Muscle layer of colon (tissue), 2 donors: ENCODE results near the gene SPATA20.

ENCODE experiments used
- H3K27ac ChIP-seq: one replicate; pipeline ENCODE4 v1.7.0; 2013; ENCODE audit warnings: low read depth, mild to moderate bottlenecking, low read length, moderate library complexity
- H3K27me3 ChIP-seq, 2 donors: one replicate each; pipeline ENCODE4 v1.7.0; 2013; ENCODE audit warnings: low read length in 2 of 2, mild to moderate bottlenecking in 2 of 2; ENCODE audit not compliant: insufficient read depth in 2 of 2, control insufficient read depth in 1 of 2
- H3K36me3 ChIP-seq: one replicate; pipeline ENCODE4 v1.7.0; 2013; ENCODE audit warnings: mild to moderate bottlenecking, low read length; ENCODE audit not compliant: insufficient read depth
- H3K4me1 ChIP-seq: one replicate; pipeline ENCODE4 v1.7.0; 2013; ENCODE audit warnings: mild to moderate bottlenecking, low read length; ENCODE audit not compliant: insufficient read depth
- H3K4me3 ChIP-seq, 2 donors: one replicate each; pipeline ENCODE4 v1.7.0; 2013; ENCODE audit warnings: low read length in 2 of 2, low read depth in 1 of 2, mild to moderate bottlenecking in 1 of 2, moderate library complexity in 1 of 2
- H3K9ac ChIP-seq: one replicate; pipeline ENCODE4 v1.7.0; 2013; ENCODE audit warnings: low read length
- H3K9me3 ChIP-seq: one replicate; pipeline ENCODE4 v1.7.0; 2013; ENCODE audit warnings: mild to moderate bottlenecking, low read length
- donor health status: abdominal sarcoma.
- donor health status: Adenocarcinoma of cecum.

Gene SPATA20

GRCh38 chr17:50562242-50563091, 15.5 kb downstream of the SPATA20 start:
- Histone ChIP-seq H3K27ac (no peak overlapping the region), H3K27me3 (peaks cover 27 to 80% of the 10 kb centered on the region in 2 donors), H3K4me3 (no peak overlapping the region), H3K36me3 (no peaks in the 10 kb centered on the region), H3K4me1 (peaks cover 15% of the 10 kb centered on the region), H3K9me3 (no peaks in the 10 kb centered on the region), H3K9ac (no peak overlapping the region)

GRCh38 chr17:50563092-50563511, 16.1 kb downstream of the SPATA20 start:
- no peak overlapping the region for H3K27ac ChIP-seq
- no peaks in the 10 kb centered on the region for H3K36me3 ChIP-seq
- H3K4me1 ChIP-seq, result peaks cover 15% of the 10 kb centered on the region
- no peak overlapping the region for H3K4me3 ChIP-seq
- H3K27me3 ChIP-seq, result peaks cover 27 to 81% of the 10 kb centered on the region in 2 donors
- no peaks in the 10 kb centered on the region for H3K9me3 ChIP-seq
- no peak overlapping the region for H3K9ac ChIP-seq

GRCh38 chr17:50564916-50565315, 17.9 kb downstream of the SPATA20 start:
- no peak overlapping the region for H3K4me3 ChIP-seq
- no peak overlapping the region for H3K9ac ChIP-seq
- no peak overlapping the region for H3K27ac ChIP-seq
- peaks cover 5% of the 10 kb centered on the region for H3K4me1 ChIP-seq
- H3K36me3 ChIP-seq, result no peaks in the 10 kb centered on the region
- peaks cover 23 to 62% of the 10 kb centered on the region in 2 donors for H3K27me3 ChIP-seq
- no peaks in the 10 kb centered on the region for H3K9me3 ChIP-seq

GRCh38 chr17:50565402-50566350, 18.7 kb downstream of the SPATA20 start:
- Histone ChIP-seq H3K9ac (no peak overlapping the region), H3K36me3 (no peaks in the 10 kb centered on the region), H3K4me3 (no peak overlapping the region), H3K9me3 (no peaks in the 10 kb centered on the region), H3K27me3 (peaks cover 20 to 58% of the 10 kb centered on the region in 2 donors), H3K4me1 (no peaks in the 10 kb centered on the region), H3K27ac (no peak overlapping the region)

- Histone ChIP-seq H3K27ac (no peak overlapping the region), H3K4me1 (no peaks in the 10 kb centered on the region), H3K36me3 (no peaks in the 10 kb centered on the region), H3K9me3 (no peaks in the 10 kb centered on the region), H3K4me3 (no peak overlapping the region), H3K9ac (no peak overlapping the region), H3K27me3 (peaks cover 20 to 49% of the 10 kb centered on the region in 2 donors)
Measured at GRCh38 chr17:50566886-50567285, 19.9 kb downstream of the SPATA20 start.

- Histone ChIP-seq H3K27me3 (peaks cover 5 to 33% of the 10 kb centered on the region in 2 donors), H3K36me3 (no peaks in the 10 kb centered on the region), H3K9ac (no peak overlapping the region), H3K9me3 (no peaks in the 10 kb centered on the region), H3K27ac (no peak overlapping the region), H3K4me3 (no peak overlapping the region), H3K4me1 (no peaks in the 10 kb centered on the region)
Measured at GRCh38 chr17:50568659-50569058, 21.7 kb downstream of the SPATA20 start.

GRCh38 chr17:50569592-50569991, 22.6 kb downstream of the SPATA20 start:
- no peaks in the 10 kb centered on the region for H3K36me3 ChIP-seq
- no peaks in the 10 kb centered on the region for H3K4me1 ChIP-seq
- H3K27me3 ChIP-seq, result peaks cover 0 to 26% of the 10 kb centered on the region in 2 donors
- no peak overlapping the region for H3K27ac ChIP-seq
- no peaks in the 10 kb centered on the region for H3K9me3 ChIP-seq
- H3K9ac ChIP-seq, result no peak overlapping the region
- no peak overlapping the region for H3K4me3 ChIP-seq

- Histone ChIP-seq H3K4me1 (no peaks in the 10 kb centered on the region), H3K27me3 (peaks cover 0 to 25% of the 10 kb centered on the region in 2 donors), H3K27ac (no peak overlapping the region), H3K9me3 (no peaks in the 10 kb centered on the region), H3K4me3 (no peak overlapping the region), H3K9ac (no peak overlapping the region), H3K36me3 (no peaks in the 10 kb centered on the region)
Measured at GRCh38 chr17:50570032-50570431, 23.1 kb downstream of the SPATA20 start.

GRCh38 chr17:50570528-50570927, 23.6 kb downstream of the SPATA20 start:
- H3K27me3 ChIP-seq, result peaks cover 0 to 20% of the 10 kb centered on the region in 2 donors
- H3K9ac ChIP-seq, result no peak overlapping the region
- H3K36me3 ChIP-seq, result no peaks in the 10 kb centered on the region
- no peak overlapping the region for H3K4me3 ChIP-seq
- no peaks in the 10 kb centered on the region for H3K9me3 ChIP-seq
- H3K27ac ChIP-seq, result no peak overlapping the region
- no peaks in the 10 kb centered on the region for H3K4me1 ChIP-seq

GRCh38 chr17:50571681-50572080, 24.7 kb downstream of the SPATA20 start:
- no peak overlapping the region for H3K4me3 ChIP-seq
- no peak overlapping the region for H3K9ac ChIP-seq
- H3K36me3 ChIP-seq, result no peaks in the 10 kb centered on the region
- no peaks in the 10 kb centered on the region for H3K9me3 ChIP-seq
- H3K27me3 ChIP-seq, result peaks cover 0 to 8% of the 10 kb centered on the region in 2 donors
- H3K27ac ChIP-seq, result no peak overlapping the region
- H3K4me1 ChIP-seq, result no peaks in the 10 kb centered on the region

- no peak overlapping the region for H3K4me3 ChIP-seq
- H3K9ac ChIP-seq, result no peak overlapping the region
- H3K9me3 ChIP-seq, result no peaks in the 10 kb centered on the region
- no peaks in the 10 kb centered on the region for H3K4me1 ChIP-seq
- H3K36me3 ChIP-seq, result no peaks in the 10 kb centered on the region
- H3K27me3 ChIP-seq, result no peaks in the 10 kb centered on the region
- H3K27ac ChIP-seq, result no peak overlapping the region
Measured at GRCh38 chr17:50572541-50572940, 25.6 kb downstream of the SPATA20 start.
